Measurements from ENCODE around the gene GABARAPL1.
"Not testable (repeated sequence)": the region's sequence is repeated elsewhere in the genome, so short reads cannot be mapped to it uniquely, and the experiment has no call there.

GABARAPL1 gene

DNA sequence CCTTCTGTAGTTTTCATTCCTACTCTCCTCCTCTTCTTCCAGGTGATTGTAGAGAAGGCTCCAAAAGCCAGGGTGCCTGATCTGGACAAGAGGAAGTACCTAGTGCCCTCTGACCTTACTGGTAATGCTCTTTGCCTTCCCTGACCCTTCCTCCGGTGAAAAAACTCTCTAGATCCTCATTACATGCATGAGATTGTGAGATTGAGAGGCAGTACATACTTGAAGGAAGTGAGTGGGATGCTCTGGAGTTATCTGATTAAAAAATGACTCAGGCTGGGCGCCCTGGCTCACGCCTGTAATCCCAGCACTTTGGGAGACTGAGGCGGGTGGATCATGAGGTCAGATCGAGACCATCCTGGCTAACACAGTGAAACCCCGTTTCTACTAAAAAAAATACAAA lies 5.3 kb downstream of the GABARAPL1 start:
- TF ChIP-seq, protein P1, sequence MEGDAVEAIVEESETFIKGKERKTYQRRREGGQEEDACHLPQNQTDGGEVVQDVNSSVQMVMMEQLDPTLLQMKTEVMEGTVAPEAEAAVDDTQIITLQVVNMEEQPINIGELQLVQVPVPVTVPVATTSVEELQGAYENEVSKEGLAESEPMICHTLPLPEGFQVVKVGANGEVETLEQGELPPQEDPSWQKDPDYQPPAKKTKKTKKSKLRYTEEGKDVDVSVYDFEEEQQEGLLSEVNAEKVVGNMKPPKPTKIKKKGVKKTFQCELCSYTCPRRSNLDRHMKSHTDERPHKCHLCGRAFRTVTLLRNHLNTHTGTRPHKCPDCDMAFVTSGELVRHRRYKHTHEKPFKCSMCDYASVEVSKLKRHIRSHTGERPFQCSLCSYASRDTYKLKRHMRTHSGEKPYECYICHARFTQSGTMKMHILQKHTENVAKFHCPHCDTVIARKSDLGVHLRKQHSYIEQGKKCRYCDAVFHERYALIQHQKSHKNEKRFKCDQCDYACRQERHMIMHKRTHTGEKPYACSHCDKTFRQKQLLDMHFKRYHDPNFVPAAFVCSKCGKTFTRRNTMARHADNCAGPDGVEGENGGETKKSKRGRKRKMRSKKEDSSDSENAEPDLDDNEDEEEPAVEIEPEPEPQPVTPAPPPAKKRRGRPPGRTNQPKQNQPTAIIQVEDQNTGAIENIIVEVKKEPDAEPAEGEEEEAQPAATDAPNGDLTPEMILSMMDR (IDR thresholded peaks at IDR 0.05): no peak
- H3K36me3 ChIP-seq: peaks cover 71% of the 10 kb centered on the region

DNA sequence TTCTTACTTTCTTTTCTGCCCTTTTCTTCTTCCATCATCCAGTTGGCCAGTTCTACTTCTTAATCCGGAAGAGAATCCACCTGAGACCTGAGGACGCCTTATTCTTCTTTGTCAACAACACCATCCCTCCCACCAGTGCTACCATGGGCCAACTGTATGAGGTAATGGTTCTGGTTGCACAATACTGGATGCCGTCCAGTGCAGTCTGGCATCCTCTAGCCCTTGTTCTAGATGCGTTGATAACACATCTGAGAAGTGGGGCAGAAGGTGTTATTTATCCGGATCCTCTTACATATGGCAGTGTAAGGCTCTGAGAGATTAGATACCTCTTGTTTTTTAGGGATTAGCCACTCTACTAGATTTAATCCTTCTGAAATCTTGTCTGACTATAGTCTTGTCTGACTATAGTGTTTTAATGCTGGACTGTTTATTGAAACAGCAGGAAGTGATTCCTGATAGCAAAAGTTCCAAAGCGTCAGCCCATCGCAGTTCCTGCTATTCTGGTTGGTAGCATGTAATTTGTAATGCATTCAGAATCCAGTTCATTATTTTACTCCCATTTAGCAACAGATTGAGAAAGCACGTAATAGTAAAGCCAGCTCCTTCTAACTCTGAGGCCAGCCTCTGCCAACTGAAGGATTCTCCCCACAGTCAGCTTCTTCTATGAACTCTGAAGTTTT lies 7.9 kb downstream of the GABARAPL1 start:
- H3K27me3 ChIP-seq: no peaks in the 10 kb centered on the region
- H3K9me3 ChIP-seq: no peaks in the 10 kb centered on the region
- TF ChIP-seq, protein P1 (IDR thresholded peaks at IDR 0.05): no peak
- peak overlapping the region; percentile 42 for H3K27ac ChIP-seq
- peaks cover 85% of the 10 kb centered on the region for H3K36me3 ChIP-seq
- H3K4me1 ChIP-seq (ENCODE audit: control insufficient read depth in 1 of 2, insufficient read depth in 1 of 2, low read depth in 1 of 2, low read length in 1 of 2): peaks cover 0 to 1% of the 10 kb centered on the region in 2 experiments
- H3K4me3 ChIP-seq (ENCODE audit: low read depth in 1 of 2, low read length in 1 of 2): no peak overlapping the region

More for the DNA sequence above, 5.3 kb downstream of the GABARAPL1 start:
- Histone ChIP-seq H3K9me3 (no peaks in the 10 kb centered on the region), H3K27ac (no peak overlapping the region), H3K4me3 (ENCODE audit: low read depth in 1 of 2, low read length in 1 of 2) (no peak overlapping the region), H3K4me1 (ENCODE audit: control insufficient read depth in 1 of 2, insufficient read depth in 1 of 2, low read depth in 1 of 2, low read length in 1 of 2) (peaks cover 20 to 21% of the 10 kb centered on the region in 2 experiments), H3K27me3 (no peaks in the 10 kb centered on the region)

DNA sequence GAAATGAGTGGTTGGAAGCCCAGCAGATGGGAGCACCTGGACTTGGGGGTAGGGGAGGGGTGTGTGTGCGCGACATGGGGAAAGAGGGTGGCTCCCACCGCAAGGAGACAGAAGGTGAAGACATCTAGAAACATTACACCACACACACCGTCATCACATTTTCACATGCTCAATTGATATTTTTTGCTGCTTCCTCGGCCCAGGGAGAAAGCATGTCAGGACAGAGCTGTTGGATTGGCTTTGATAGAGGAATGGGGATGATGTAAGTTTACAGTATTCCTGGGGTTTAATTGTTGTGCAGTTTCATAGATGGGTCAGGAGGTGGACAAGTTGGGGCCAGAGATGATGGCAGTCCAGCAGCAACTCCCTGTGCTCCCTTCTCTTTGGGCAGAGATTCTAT lies 9.2 kb downstream of the GABARAPL1 start:
- Histone ChIP-seq H3K36me3 (peaks cover 80% of the 10 kb centered on the region), H3K27me3 (no peaks in the 10 kb centered on the region), H3K4me1 (ENCODE audit: control insufficient read depth in 1 of 2, insufficient read depth in 1 of 2, low read depth in 1 of 2, low read length in 1 of 2) (no peaks in the 10 kb centered on the region), H3K9me3 (no peaks in the 10 kb centered on the region), H3K4me3 (ENCODE audit: low read depth in 1 of 2, low read length in 1 of 2) (no peak overlapping the region), H3K27ac (peak overlapping the region; percentile 18)
- TF ChIP-seq, protein P1 (IDR thresholded peaks at IDR 0.05): no peak

DNA sequence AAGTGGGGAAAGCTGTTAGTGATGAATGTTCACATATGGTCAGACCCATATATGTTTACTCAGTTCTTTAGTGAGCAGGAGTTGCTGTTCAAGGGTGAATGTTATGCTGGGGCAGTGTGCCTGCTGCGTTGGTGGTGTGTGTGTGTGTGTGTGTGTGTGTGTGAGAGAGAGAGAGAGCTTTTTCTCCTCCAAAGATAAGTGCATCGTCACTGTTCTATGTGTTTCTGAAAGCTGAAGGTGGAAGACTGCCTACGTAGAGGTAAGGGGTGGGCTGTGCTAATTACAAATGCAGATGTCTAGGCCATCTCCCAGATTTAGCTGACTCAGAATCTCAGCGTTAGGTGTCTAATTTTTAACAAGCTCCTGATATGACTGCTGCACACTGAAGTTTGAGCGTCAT lies 10.5 kb downstream of the GABARAPL1 start:
- Histone ChIP-seq H3K9me3 (no peaks in the 10 kb centered on the region), H3K4me3 (ENCODE audit: low read depth in 1 of 2, low read length in 1 of 2) (no peak overlapping the region), H3K4me1 (ENCODE audit: control insufficient read depth in 1 of 2, insufficient read depth in 1 of 2, low read depth in 1 of 2, low read length in 1 of 2) (no peaks in the 10 kb centered on the region), H3K36me3 (peaks cover 69% of the 10 kb centered on the region), H3K27ac (peak overlapping the region; percentile 23), H3K27me3 (no peaks in the 10 kb centered on the region)
- TF ChIP-seq, protein P1 (IDR thresholded peaks at IDR 0.05): no peak

DNA sequence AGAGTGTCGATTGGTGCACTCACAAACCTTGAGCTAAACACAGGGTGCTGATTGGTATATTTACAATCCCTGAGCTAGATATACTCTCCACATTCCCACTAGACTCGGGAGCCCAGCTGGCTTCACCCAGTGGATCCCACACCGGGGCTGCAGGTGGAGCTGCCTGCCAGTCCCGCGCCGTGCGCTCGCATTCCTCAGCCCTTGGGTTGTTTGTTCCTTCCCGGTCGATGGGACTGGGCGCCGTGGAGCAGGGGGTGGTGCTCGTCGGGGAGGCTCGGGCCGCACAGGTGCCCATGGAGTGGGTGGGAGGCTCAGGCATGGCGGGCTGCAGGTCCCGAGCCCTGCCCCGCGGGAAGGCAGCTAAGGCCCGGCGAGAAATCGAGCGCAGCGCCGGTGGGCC lies 12.7 kb downstream of the GABARAPL1 start:
- not testable (repeated sequence) for H3K4me1 ChIP-seq (ENCODE audit: control insufficient read depth in 1 of 2, insufficient read depth in 1 of 2, low read depth in 1 of 2, low read length in 1 of 2); H3K27me3 ChIP-seq; H3K27ac ChIP-seq; H3K4me3 ChIP-seq (ENCODE audit: low read depth in 1 of 2, low read length in 1 of 2); H3K9me3 ChIP-seq
- H3K36me3 ChIP-seq: peaks cover 47% of the 10 kb centered on the region

DNA sequence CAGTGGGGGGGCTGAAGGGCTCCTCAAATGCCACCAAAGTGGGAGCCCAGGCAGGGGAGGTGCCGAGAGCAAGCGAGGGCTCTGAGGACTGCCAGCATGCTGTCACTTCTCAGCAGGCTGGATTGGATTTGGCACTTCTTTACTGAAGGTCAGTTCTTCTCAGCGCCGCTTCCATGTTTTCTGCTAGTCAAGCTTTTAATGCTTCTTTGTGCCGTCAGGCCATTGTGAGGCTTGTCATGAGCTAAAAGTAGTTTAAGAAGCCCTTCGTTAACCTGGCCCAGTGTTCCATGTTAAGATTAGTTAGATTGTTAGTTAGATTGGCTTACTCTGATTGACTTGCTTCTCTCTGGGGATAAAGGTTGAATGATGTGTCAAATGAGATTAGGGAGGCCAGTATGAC lies 13.4 kb downstream of the GABARAPL1 start:
- no peaks in the 10 kb centered on the region for H3K4me1 ChIP-seq (ENCODE audit: control insufficient read depth in 1 of 2, insufficient read depth in 1 of 2, low read depth in 1 of 2, low read length in 1 of 2)
- H3K27me3 ChIP-seq: no peaks in the 10 kb centered on the region
- TF ChIP-seq, protein P1 (IDR thresholded peaks at IDR 0.05): no peak
- peaks cover 40% of the 10 kb centered on the region for H3K36me3 ChIP-seq
- no peak overlapping the region for H3K27ac ChIP-seq
- H3K9me3 ChIP-seq: no peaks in the 10 kb centered on the region
- no peak overlapping the region for H3K4me3 ChIP-seq (ENCODE audit: low read depth in 1 of 2, low read length in 1 of 2)
